ENCODE measurements around the gene RTN4R.

RTN4R gene

DNA sequence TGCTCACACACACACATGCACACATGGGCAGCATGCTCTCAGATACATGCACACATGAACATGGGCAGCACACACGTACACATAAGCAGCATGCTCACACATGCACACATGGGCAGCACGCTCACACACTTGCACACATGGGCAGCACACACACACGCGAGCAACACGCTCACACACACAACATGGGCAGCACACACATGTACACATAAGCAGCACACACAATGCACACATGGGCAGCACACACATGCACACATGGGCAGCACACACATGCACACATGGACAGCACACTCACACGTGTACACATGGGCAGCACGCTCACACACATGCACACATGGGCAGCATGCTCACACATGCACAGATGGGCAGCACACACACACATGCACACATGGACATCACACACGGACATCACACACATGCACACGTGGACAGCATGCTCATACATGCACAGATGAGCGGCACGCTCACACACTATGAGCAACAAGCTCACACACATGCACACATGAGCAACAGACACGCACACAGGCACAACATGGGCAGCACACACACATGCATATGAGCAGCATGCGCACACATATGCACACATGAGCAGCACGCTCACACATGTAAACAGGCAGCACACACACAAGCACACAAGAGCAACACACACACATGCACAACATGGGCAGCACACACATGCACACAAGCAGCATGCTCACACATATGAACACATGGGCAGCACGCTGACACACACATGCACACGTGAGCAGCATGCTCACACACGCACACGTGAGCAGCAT lies 43.0 kb downstream of the RTN4R start:
- Histone ChIP-seq H3K27me3 (ENCODE audit: control insufficient read depth in 1 of 2, insufficient read depth in 1 of 2, low read length in 2 of 2) (peaks cover 8 to 46% of the 10 kb centered on the region in 2 experiments), H2BK15ac (ENCODE audit: low read depth, poor library complexity, severe bottlenecking) (no peak overlapping the region), H3K4me3 (ENCODE audit: insufficient read depth in 1 of 2, low read depth in 1 of 2, low read length in 2 of 2) (no peak overlapping the region), H3K4me1 (ENCODE audit: control insufficient read depth, insufficient read depth, low read depth, low read length) (peaks cover 21% of the 10 kb centered on the region), H4K91ac (ENCODE audit: low read length) (peak overlapping the region; percentile 2), H3K4me2 (ENCODE audit: low read length, poor library complexity, severe bottlenecking) (no peak overlapping the region), H3K23ac (ENCODE audit: low read length in 2 of 2) (no peak overlapping the region), H3K27ac (ENCODE audit: low read length, poor library complexity, severe bottlenecking) (no peak overlapping the region), H2BK12ac (ENCODE audit: low read length in 2 of 2) (no peak overlapping the region), H3K9ac (ENCODE audit: low read length) (no peak overlapping the region), H4K8ac (ENCODE audit: low read length) (no peak overlapping the region), H2BK5ac (ENCODE audit: low read depth, low read length, poor library complexity, severe bottlenecking) (no peak overlapping the region), H3K4ac (ENCODE audit: low read depth in 1 of 2, low read length in 2 of 2) (no peak overlapping the region), H3K79me1 (replicated peaks; ENCODE audit: low read length, poor library complexity, severe bottlenecking) (no peaks in the 10 kb centered on the region), H3K9me3 (ENCODE audit: control insufficient read depth, low read length) (no peaks in the 10 kb centered on the region), H3K14ac (ENCODE audit: low read length in 2 of 2) (peak overlapping the region in 1 of 2 experiments; percentile 46), H3K18ac (ENCODE audit: low read depth in 1 of 2, low read length in 2 of 2) (no peak overlapping the region), H3K36me3 (ENCODE audit: control insufficient read depth in 1 of 2, insufficient read depth in 2 of 2, low read depth in 1 of 2, low read length in 2 of 2) (no peaks in the 10 kb centered on the region), H2AK5ac (ENCODE audit: low read length, severe bottlenecking) (no peak overlapping the region), H2AFZ (ENCODE audit: low read depth, low read length) (no peak overlapping the region), H2BK120ac (ENCODE audit: low read depth, low read length) (no peak overlapping the region)
- no peak for DNase-seq
- WGBS = 92% methylated on average over 18 of the region's 18 CpGs

DNA sequence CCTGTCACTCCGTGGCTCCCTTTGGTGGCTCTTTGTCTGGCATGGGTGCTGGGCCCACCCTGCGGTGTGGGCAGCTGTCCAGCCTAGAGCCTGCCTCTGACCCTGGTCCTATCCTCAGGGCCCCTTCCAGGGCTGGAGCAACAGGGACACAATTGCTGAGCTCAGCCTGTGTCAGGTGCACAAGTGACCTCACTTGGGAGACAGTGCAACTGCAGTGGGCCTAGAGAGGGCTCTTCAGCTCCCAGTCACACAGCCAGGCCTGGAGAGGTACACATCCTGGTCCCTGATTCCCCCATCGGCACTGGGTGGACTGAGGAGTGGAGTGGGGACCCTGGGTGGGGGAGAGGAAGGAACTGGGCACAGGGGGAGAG lies 43.9 kb downstream of the RTN4R start:
- no peak overlapping the region for H3K27ac ChIP-seq (ENCODE audit: low read length, poor library complexity, severe bottlenecking)
- H4K8ac ChIP-seq (ENCODE audit: low read length) = no peak overlapping the region
- peaks cover 4% of the 10 kb centered on the region for H3K9me3 ChIP-seq (ENCODE audit: control insufficient read depth, low read length)
- peak overlapping the region in 1 of 2 experiments; percentile 18 for H3K14ac ChIP-seq (ENCODE audit: low read length in 2 of 2)
- H4K91ac ChIP-seq (ENCODE audit: low read length) = no peak overlapping the region
- no peak overlapping the region for H2BK15ac ChIP-seq (ENCODE audit: low read depth, poor library complexity, severe bottlenecking)
- H3K23ac ChIP-seq (ENCODE audit: low read length in 2 of 2) = no peak overlapping the region
- no peaks in the 10 kb centered on the region for H3K36me3 ChIP-seq (ENCODE audit: control insufficient read depth in 1 of 2, insufficient read depth in 2 of 2, low read depth in 1 of 2, low read length in 2 of 2)
- 78% methylated on average over 3 of the region's 3 CpGs for WGBS
- no peak overlapping the region for H3K9ac ChIP-seq (ENCODE audit: low read length)
- DNase-seq = no peak
- H3K4me3 ChIP-seq (ENCODE audit: insufficient read depth in 1 of 2, low read depth in 1 of 2, low read length in 2 of 2) = no peak overlapping the region
- H3K4me2 ChIP-seq (ENCODE audit: low read length, poor library complexity, severe bottlenecking) = no peak overlapping the region
- no peak overlapping the region for H2AFZ ChIP-seq (ENCODE audit: low read depth, low read length)
- H2AK5ac ChIP-seq (ENCODE audit: low read length, severe bottlenecking) = no peak overlapping the region
- no peak overlapping the region for H2BK12ac ChIP-seq (ENCODE audit: low read length in 2 of 2)
- no peak overlapping the region for H2BK5ac ChIP-seq (ENCODE audit: low read depth, low read length, poor library complexity, severe bottlenecking)
- H3K18ac ChIP-seq (ENCODE audit: low read depth in 1 of 2, low read length in 2 of 2) = no peak overlapping the region
- peaks cover 20% of the 10 kb centered on the region for H3K4me1 ChIP-seq (ENCODE audit: control insufficient read depth, insufficient read depth, low read depth, low read length)
- H3K79me1 ChIP-seq (replicated peaks; ENCODE audit: low read length, poor library complexity, severe bottlenecking) = no peaks in the 10 kb centered on the region
- no peak overlapping the region for H3K4ac ChIP-seq (ENCODE audit: low read depth in 1 of 2, low read length in 2 of 2)
- H3K27me3 ChIP-seq (ENCODE audit: control insufficient read depth in 1 of 2, insufficient read depth in 1 of 2, low read length in 2 of 2) = peaks cover 8 to 37% of the 10 kb centered on the region in 2 experiments
- H2BK120ac ChIP-seq (ENCODE audit: low read depth, low read length) = no peak overlapping the region

DNA sequence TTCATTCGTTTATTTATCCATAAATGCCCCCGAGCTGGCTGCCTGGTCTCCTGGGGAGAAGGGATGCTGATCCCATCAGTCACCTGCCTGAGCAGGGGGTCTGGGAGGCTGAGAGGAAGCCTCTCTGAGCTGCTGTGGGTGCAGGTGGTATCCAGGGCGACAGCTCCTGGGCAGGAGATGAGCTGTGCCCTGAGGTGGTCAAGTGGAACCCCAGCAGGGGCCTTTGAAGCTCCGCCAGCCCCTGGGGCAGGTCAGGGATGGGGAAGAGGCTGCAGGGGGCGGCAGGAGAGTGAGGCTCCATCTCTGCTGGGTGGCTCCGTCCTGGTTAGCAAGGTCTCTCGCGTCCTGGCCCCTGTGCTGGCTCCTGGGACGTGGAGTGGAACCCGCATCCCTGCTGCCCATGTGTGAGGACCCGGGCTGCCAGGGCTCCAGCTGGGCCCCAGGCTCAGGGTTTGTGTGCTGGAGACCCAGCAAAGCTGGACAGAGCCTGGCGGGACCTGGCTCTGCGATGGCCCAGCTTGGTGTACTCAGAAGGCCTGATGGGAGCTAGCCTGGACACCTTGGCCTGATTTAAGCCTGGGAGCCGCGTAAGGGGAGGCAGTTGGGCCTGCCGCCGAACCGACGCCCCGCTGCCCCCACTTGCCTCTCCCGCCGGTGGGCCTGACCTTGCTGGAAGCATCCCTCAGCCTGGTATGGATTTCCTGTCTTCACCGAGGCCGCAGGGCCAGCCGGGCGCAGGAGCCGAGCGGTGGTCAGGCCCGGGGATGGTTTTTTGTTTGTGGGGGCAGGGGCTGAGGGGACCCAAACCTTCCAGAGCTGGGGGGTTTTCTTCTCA lies 44.5 kb downstream of the RTN4R start:
- 82% methylated on average over 28 of the region's 29 CpGs for WGBS
- no peaks in the 10 kb centered on the region for H3K36me3 ChIP-seq (ENCODE audit: control insufficient read depth in 1 of 2, insufficient read depth in 2 of 2, low read depth in 1 of 2, low read length in 2 of 2)
- H2BK120ac ChIP-seq (ENCODE audit: low read depth, low read length) = no peak overlapping the region
- no peak overlapping the region for H2AK5ac ChIP-seq (ENCODE audit: low read length, severe bottlenecking)
- no peak overlapping the region for H4K91ac ChIP-seq (ENCODE audit: low read length)
- no peak overlapping the region for H2BK5ac ChIP-seq (ENCODE audit: low read depth, low read length, poor library complexity, severe bottlenecking)
- no peak overlapping the region for H2BK12ac ChIP-seq (ENCODE audit: low read length in 2 of 2)
- H3K27me3 ChIP-seq (ENCODE audit: control insufficient read depth in 1 of 2, insufficient read depth in 1 of 2, low read length in 2 of 2) = peaks cover 4 to 32% of the 10 kb centered on the region in 2 experiments
- peaks cover 4% of the 10 kb centered on the region for H3K9me3 ChIP-seq (ENCODE audit: control insufficient read depth, low read length)
- no peak overlapping the region for H3K9ac ChIP-seq (ENCODE audit: low read length)
- no peak overlapping the region for H3K18ac ChIP-seq (ENCODE audit: low read depth in 1 of 2, low read length in 2 of 2)
- no peak overlapping the region for H4K8ac ChIP-seq (ENCODE audit: low read length)
- no peak overlapping the region for H2AFZ ChIP-seq (ENCODE audit: low read depth, low read length)
- DNase-seq = no peak
- no peak overlapping the region for H3K14ac ChIP-seq (ENCODE audit: low read length in 2 of 2)
- no peak overlapping the region for H3K4me2 ChIP-seq (ENCODE audit: low read length, poor library complexity, severe bottlenecking)
- H3K4ac ChIP-seq (ENCODE audit: low read depth in 1 of 2, low read length in 2 of 2) = no peak overlapping the region
- no peak overlapping the region for H3K27ac ChIP-seq (ENCODE audit: low read length, poor library complexity, severe bottlenecking)
- no peak overlapping the region for H2BK15ac ChIP-seq (ENCODE audit: low read depth, poor library complexity, severe bottlenecking)
- H3K79me1 ChIP-seq (replicated peaks; ENCODE audit: low read length, poor library complexity, severe bottlenecking) = no peaks in the 10 kb centered on the region
- H3K4me1 ChIP-seq (ENCODE audit: control insufficient read depth, insufficient read depth, low read depth, low read length) = peaks cover 19% of the 10 kb centered on the region
- H3K4me3 ChIP-seq (ENCODE audit: insufficient read depth in 1 of 2, low read depth in 1 of 2, low read length in 2 of 2) = no peak overlapping the region
- no peak overlapping the region for H3K23ac ChIP-seq (ENCODE audit: low read length in 2 of 2)

DNA sequence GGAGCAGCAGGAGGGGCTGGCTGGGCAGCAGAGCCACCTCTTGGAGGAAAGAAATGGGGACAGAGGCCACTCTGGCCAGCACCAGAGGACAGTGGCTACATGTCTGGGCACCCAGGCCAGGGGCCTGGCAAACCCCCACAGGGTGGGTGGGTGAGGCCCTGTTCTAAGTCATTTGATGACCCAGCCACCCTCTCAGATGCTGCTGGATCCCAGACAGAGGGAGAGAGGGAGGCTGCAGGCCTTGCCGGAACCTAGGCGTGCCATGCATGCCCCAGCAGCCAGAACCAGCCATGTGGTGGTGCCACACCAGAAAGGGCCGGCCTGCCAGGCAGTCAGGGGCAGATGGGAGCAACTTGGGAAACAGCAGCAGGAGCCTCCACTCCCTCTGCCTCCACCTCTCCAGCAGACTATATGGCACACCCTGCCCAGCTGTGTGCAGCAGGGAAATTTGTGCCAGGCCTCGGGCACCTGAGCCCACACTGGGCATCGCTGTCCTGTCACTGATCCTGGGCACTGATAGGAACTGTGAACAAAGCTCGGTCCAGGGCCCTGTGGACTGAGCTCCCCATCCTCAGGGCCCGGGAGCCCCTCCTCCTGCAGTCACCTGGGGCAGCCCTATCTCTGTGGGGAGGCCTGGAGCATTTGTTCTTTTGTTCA lies 45.2 kb downstream of the RTN4R start:
- H3K14ac ChIP-seq (ENCODE audit: low read length in 2 of 2) = peak overlapping the region in 1 of 2 experiments; percentile 29
- H3K27ac ChIP-seq (ENCODE audit: low read length, poor library complexity, severe bottlenecking) = no peak overlapping the region
- no peak for DNase-seq
- H3K23ac ChIP-seq (ENCODE audit: low read length in 2 of 2) = no peak overlapping the region
- no peak overlapping the region for H2BK5ac ChIP-seq (ENCODE audit: low read depth, low read length, poor library complexity, severe bottlenecking)
- no peak overlapping the region for H3K4ac ChIP-seq (ENCODE audit: low read depth in 1 of 2, low read length in 2 of 2)
- no peak overlapping the region for H3K18ac ChIP-seq (ENCODE audit: low read depth in 1 of 2, low read length in 2 of 2)
- H3K36me3 ChIP-seq (ENCODE audit: control insufficient read depth in 1 of 2, insufficient read depth in 2 of 2, low read depth in 1 of 2, low read length in 2 of 2) = no peaks in the 10 kb centered on the region
- H4K8ac ChIP-seq (ENCODE audit: low read length) = no peak overlapping the region
- H3K9ac ChIP-seq (ENCODE audit: low read length) = no peak overlapping the region
- H2BK120ac ChIP-seq (ENCODE audit: low read depth, low read length) = no peak overlapping the region
- H3K79me1 ChIP-seq (replicated peaks; ENCODE audit: low read length, poor library complexity, severe bottlenecking) = no peaks in the 10 kb centered on the region
- H2AK5ac ChIP-seq (ENCODE audit: low read length, severe bottlenecking) = no peak overlapping the region
- H2AFZ ChIP-seq (ENCODE audit: low read depth, low read length) = no peak overlapping the region
- peaks cover 19% of the 10 kb centered on the region for H3K4me1 ChIP-seq (ENCODE audit: control insufficient read depth, insufficient read depth, low read depth, low read length)
- peaks cover 4 to 33% of the 10 kb centered on the region in 2 experiments for H3K27me3 ChIP-seq (ENCODE audit: control insufficient read depth in 1 of 2, insufficient read depth in 1 of 2, low read length in 2 of 2)
- no peak overlapping the region for H2BK12ac ChIP-seq (ENCODE audit: low read length in 2 of 2)
- peak overlapping the region; percentile 11 for H4K91ac ChIP-seq (ENCODE audit: low read length)
- peaks cover 4% of the 10 kb centered on the region for H3K9me3 ChIP-seq (ENCODE audit: control insufficient read depth, low read length)
- no peak overlapping the region for H3K4me3 ChIP-seq (ENCODE audit: insufficient read depth in 1 of 2, low read depth in 1 of 2, low read length in 2 of 2)
- H3K4me2 ChIP-seq (ENCODE audit: low read length, poor library complexity, severe bottlenecking) = no peak overlapping the region
- H2BK15ac ChIP-seq (ENCODE audit: low read depth, poor library complexity, severe bottlenecking) = no peak overlapping the region
- WGBS = 82% methylated on average over 7 of the region's 7 CpGs

Measured in mesenchymal stem cell (in vitro differentiated cells and primary cell).